NCI-H1092 treated with DMSO at 0.1 percent for 48 hours (cell line): Measurements from ENCODE around the gene CASKIN1.

ENCODE experiments used
- DNase-seq: peaks from one replicate; lab custom pipeline; 2025; lab: John Stamatoyannopoulos, UW

Gene CASKIN1

GRCh38 chr16:2190659-2191445 is 5.6 kb downstream of the CASKIN1 start:
- DNase-seq, result no peak

- DNase-seq, result no peak
Measured at GRCh38 chr16:2190002-2190658, 6.3 kb downstream of the CASKIN1 start.

GRCh38 chr16:2189252-2189893 is 7.0 kb downstream of the CASKIN1 start:
- no peak for DNase-seq

GRCh38 chr16:2188395-2188794 is 8.0 kb downstream of the CASKIN1 start:
- no peak for DNase-seq

- no peak for DNase-seq
Measured at GRCh38 chr16:2187212-2187611, 9.2 kb downstream of the CASKIN1 start.

- DNase-seq, result no peak
Measured at GRCh38 chr16:2186505-2186904, 9.9 kb downstream of the CASKIN1 start.

GRCh38 chr16:2186064-2186463 is 10.3 kb downstream of the CASKIN1 start:
- DNase-seq, result no peak

GRCh38 chr16:2184962-2185361 is 11.4 kb downstream of the CASKIN1 start:
- DNase-seq, result no peak

GRCh38 chr16:2184346-2184745 is 12.1 kb downstream of the CASKIN1 start:
- no peak for DNase-seq

GRCh38 chr16:2183671-2184070 is 12.7 kb downstream of the CASKIN1 start:
- no peak for DNase-seq

GRCh38 chr16:2181952-2182351 is 14.5 kb downstream of the CASKIN1 start:
- DNase-seq, result no peak

GRCh38 chr16:2180962-2181923 is 15.2 kb downstream of the CASKIN1 start:
- DNase-seq, result no peak

- no peak for DNase-seq
Measured at GRCh38 chr16:2180461-2180860, 15.9 kb downstream of the CASKIN1 start.

- no peak for DNase-seq
Measured at GRCh38 chr16:2179576-2179975, 16.8 kb downstream of the CASKIN1 start.

GRCh38 chr16:2179107-2179501 is 17.3 kb downstream of the CASKIN1 start:
- DNase-seq, result no peak

- DNase-seq, result no peak
Measured at GRCh38 chr16:2178321-2179106, 17.9 kb downstream of the CASKIN1 start.

GRCh38 chr16:2177561-2177960 is 18.8 kb downstream of the CASKIN1 start:
- no peak for DNase-seq

- DNase-seq, result no peak
Measured at GRCh38 chr16:2177101-2177500, 19.3 kb downstream of the CASKIN1 start.

- no peak for DNase-seq
Measured at GRCh38 chr16:2176047-2176446, 20.4 kb downstream of the CASKIN1 start.

- no peak for DNase-seq
Measured at GRCh38 chr16:2175454-2175853, 21.0 kb downstream of the CASKIN1 start.
